Fibroblast of villous mesenchyme (primary cell): Measurements from ENCODE around the gene FYN. TPM values are rescaled to one million over a fixed set of nuclear protein-coding genes. Genes with fewer than 3 reads are reported as not detected.
A peak's percentile ranks its signal among the peaks of the same experiment; 100 is the strongest.

ENCODE experiments used
- DNase-seq: peaks from one replicate; pipeline ENCODE4 v3.0.0-alpha.2; 2010; ENCODE audit warnings: low read depth
- H3K4me3 ChIP-seq: 2 replicates; pipeline ENCODE4 v1.5.1; 2011; ENCODE audit warnings: low read depth, mild to moderate bottlenecking, low read length
- total RNA-seq: library from RNA; depleted of rRNA; stranded (reverse); fragments of >200 nt; gene quantifications from 2 replicates; pipeline ENCODE4 v1.2.3, GENCODE V29; 2012
- TF ChIP-seq, protein P1 (sequence below): IDR thresholded peaks from 2 replicates; pipeline ENCODE4 v1.5.1; 2012; ENCODE audit warnings: low read depth, mild to moderate bottlenecking, low read length; ENCODE audit not compliant: insufficient read depth

Gene FYN
- total RNA-seq, 1 donor, result 26.8 TPM

DNA sequence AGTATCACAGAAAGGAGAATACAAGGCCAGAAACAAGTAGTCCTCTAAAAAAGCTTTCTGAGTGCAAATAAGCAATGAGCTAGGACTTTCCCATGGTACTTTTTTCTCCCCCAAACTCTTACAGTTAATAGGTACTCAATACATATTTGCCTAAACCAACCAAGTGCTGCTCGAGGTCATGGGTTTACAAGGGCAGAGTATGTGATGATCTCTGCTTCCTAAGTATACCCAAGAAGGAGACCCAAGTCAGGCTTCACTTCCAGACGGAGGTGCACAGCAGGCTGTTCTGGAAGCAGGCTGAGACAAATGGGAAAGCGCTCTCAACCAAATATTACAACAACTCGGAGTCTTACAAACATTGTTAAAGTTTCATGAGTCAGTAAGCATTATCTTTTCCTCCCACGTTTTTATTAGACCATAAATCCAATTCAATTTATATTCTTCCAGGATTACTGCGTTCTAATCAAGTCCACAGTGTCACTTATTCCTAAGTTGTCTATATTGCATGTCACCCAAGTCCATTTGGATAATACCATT, 8.1 kb downstream of the FYN start:
- no peak overlapping the region for H3K4me3 ChIP-seq
- DNase-seq, result peak; percentile 55
- TF ChIP-seq, protein P1, sequence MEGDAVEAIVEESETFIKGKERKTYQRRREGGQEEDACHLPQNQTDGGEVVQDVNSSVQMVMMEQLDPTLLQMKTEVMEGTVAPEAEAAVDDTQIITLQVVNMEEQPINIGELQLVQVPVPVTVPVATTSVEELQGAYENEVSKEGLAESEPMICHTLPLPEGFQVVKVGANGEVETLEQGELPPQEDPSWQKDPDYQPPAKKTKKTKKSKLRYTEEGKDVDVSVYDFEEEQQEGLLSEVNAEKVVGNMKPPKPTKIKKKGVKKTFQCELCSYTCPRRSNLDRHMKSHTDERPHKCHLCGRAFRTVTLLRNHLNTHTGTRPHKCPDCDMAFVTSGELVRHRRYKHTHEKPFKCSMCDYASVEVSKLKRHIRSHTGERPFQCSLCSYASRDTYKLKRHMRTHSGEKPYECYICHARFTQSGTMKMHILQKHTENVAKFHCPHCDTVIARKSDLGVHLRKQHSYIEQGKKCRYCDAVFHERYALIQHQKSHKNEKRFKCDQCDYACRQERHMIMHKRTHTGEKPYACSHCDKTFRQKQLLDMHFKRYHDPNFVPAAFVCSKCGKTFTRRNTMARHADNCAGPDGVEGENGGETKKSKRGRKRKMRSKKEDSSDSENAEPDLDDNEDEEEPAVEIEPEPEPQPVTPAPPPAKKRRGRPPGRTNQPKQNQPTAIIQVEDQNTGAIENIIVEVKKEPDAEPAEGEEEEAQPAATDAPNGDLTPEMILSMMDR, result no peak

DNA sequence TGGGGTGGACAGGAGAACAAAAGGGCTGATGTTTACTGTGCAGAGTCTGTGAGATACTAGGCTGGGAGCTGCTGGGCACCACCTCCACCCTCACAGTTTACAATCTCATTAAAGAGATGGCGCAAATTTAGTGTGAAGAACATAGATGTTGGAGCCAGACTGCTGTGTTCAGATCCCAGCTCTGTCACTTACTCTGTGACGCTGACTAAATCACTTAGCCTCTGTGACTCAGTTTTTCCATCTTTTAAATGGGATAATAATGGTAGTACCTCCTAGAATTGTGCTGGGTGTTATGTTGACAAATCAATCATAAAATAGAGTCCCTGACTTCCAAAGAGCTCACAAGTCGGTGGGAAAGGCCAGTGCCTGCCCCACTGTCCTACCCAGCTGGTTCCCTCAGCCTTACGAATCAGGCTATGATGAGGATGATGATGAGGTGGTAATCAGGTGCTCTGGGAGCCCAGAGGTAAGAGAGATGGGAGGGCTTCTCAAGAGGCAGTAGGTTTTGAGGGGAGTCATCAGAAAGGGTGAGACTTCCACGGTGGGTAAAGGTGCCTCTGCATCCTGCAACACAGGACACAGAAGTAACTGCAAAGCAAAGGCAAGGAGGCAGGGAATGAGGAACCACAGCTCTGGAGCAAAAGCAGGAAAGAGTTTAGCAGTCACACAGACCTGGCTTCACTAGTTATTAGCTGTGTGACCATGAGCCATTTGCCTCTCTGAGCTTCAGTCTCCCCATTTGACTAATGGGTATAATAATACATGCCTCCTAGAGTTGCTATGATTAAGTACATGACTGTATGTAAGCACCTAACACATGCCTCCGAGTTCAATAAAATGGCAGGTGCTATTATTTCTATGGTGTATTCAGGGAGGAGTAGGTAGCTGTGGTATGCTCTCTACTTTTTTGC, 8.9 kb downstream of the FYN start:
- TF ChIP-seq, protein P1, result no peak
- no peak for DNase-seq
- no peak overlapping the region for H3K4me3 ChIP-seq

DNA sequence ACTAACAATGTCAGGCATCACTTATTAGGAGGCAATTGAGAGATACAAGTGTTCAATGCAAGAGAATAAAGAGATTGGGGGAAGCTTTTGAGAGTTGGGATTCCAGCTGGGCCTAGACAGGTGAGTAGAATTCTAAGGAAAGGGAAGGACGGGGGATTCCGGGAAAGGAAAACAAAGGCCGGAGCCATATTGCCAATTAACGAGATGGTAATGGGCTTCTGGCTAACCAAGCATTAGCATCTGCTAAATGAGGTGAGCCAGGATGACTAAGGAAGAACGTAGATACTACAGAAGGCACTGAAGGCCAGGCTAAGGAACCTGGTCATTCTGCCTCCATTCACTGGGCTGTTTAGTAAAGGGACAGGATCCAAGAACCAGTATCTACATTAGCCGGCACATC, 10.5 kb downstream of the FYN start:
- no peak overlapping the region for H3K4me3 ChIP-seq
- TF ChIP-seq, protein P1, result no peak
- no peak for DNase-seq

DNA sequence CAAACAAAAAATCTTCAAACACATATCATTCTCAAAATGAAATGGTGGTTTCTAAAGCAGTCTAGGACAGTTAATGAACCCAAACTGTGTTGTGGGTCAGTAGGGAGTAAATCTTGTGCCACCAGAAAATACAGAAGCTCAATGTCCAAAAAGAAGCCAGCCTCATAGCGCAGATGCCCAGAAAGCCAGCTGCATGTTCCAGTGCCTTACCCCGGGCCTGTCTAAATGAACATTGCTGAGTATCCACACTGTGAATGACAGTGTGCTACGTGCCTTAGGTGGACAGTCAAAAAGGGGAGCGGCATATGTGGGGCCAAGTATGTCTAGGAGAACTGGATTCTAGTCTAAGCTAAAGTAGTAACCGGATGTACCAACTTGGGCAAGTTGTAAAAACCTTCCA, 10.9 kb downstream of the FYN start:
- no peak overlapping the region for H3K4me3 ChIP-seq
- TF ChIP-seq, protein P1, result no peak
- DNase-seq, result no peak

DNA sequence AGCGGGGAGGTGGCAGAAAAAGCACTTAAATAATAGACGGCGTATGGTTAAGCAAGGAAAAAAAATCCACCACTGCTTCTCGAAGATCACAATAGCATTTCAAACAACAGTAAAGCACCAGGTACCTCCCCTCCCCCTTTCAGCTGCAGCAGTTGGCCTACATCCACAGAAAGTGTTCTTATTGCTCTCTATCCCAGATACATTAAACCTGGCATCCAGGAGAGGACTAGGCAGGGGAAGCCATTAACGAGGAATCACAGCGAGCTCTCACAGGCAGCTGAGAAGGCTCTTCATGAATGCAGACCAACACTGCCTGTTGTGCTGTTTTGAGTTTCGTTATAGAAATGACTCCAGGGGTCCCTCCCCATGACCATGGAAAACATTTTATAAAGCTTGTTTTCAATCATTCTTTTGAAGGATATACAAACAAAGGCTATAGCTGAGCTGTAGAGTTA, 11.8 kb downstream of the FYN start:
- no peak overlapping the region for H3K4me3 ChIP-seq
- TF ChIP-seq, protein P1, result no peak
- DNase-seq, result no peak

DNA sequence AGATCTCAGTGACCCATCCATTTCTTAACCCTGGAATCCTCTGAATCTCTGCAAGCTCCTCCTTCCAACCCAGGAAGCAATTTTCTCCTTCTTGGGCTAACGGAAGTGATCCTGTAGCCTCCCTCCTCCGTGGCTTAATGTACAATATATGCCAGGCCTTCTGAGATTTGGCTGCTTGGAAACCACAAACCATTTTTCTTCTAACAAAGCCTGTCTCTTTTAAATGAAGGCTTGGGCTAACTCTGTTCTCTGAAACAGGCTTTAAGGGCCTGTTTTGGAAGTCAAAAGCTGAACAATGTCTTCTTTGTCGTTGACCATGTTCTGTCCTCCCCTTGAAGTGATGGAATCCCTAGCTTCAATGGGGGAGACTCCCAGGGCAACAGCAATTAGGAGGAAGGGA, 14.9 kb downstream of the FYN start:
- no peak for DNase-seq
- TF ChIP-seq, protein P1, result no peak
- H3K4me3 ChIP-seq, result no peak overlapping the region
